Measurements from ENCODE around the gene REEP5.

Gene REEP5

GRCh38 chr5:112833971-112834370 lies 88.1 kb downstream of the REEP5 start:
- DNase-seq (ENCODE audit: low spot score): no peak

- no peak for DNase-seq (ENCODE audit: low spot score)
These were observed 91.6 kb downstream of the REEP5 start for GRCh38 chr5:112830378-112830777.

All from pons (tissue), 1 donor.